Liver (tissue), 9 donors: Measurements from ENCODE around the gene ATG5. TPM values are rescaled to one million over a fixed set of nuclear protein-coding genes. Genes with fewer than 3 reads are reported as not detected.
A peak's percentile ranks its signal among the peaks of the same experiment; 100 is the strongest.

Experiments used
- DNase-seq: peaks from one replicate; pipeline ENCODE4 v3.0.0-alpha.2; 2017; ENCODE audit warnings: low spot score
- H3K27ac ChIP-seq, 2 donors: one replicate each; pipeline ENCODE4 v1.7.0; 2013; ENCODE audit warnings: inconsistent platforms in 2 of 2, low read length in 2 of 2, control low read depth in 1 of 2, low read depth in 1 of 2, mild to moderate bottlenecking in 1 of 2
- H3K27me3 ChIP-seq, 4 donors: one replicate each; pipeline versions ENCODE4 v1.6.1 to v1.7.0; 2013; ENCODE audit warnings: low read length in 3 of 4, inconsistent platforms in 1 of 4, mild to moderate bottlenecking in 1 of 4, moderate library complexity in 1 of 4; ENCODE audit not compliant: control insufficient read depth in 4 of 4, insufficient read depth in 4 of 4
- H3K36me3 ChIP-seq, 4 donors: one replicate each; pipeline versions ENCODE4 v1.6.1 to v1.7.0; 2013; ENCODE audit warnings: low read length in 3 of 4, mild to moderate bottlenecking in 3 of 4, low read depth in 1 of 4, moderate library complexity in 1 of 4; ENCODE audit not compliant: control insufficient read depth in 4 of 4, insufficient read depth in 3 of 4
- H3K4me1 ChIP-seq, 4 donors: one replicate each; pipeline versions ENCODE4 v1.6.1 to v1.7.0; 2013; ENCODE audit warnings: low read length in 3 of 4, mild to moderate bottlenecking in 3 of 4, moderate library complexity in 1 of 4; ENCODE audit not compliant: control insufficient read depth in 4 of 4, insufficient read depth in 4 of 4
- H3K4me3 ChIP-seq, 3 donors: one replicate each; pipeline versions ENCODE4 v1.6.1 to v1.7.0; 2013; ENCODE audit warnings: low read length in 3 of 3, control low read depth in 1 of 3, low read depth in 1 of 3, mild to moderate bottlenecking in 1 of 3
- H3K9ac ChIP-seq, 2 donors: one replicate each; pipeline ENCODE4 v1.7.0; 2013; ENCODE audit warnings: low read length in 2 of 2, mild to moderate bottlenecking in 2 of 2, moderate library complexity in 2 of 2, control low read depth in 1 of 2, low read depth in 1 of 2
- H3K9me3 ChIP-seq, 4 donors: one replicate each; pipeline versions ENCODE4 v1.6.1 to v1.7.0; 2013; ENCODE audit warnings: low read length in 3 of 4; ENCODE audit not compliant: control insufficient read depth in 4 of 4
- EGR1 ChIP-seq, 2 donors: IDR thresholded peaks; 2 replicates each; pipeline ENCODE4 v1.6.1; 2016 to 2018; ENCODE audit warnings: antibody characterized with exemption in 2 of 2, low read depth in 2 of 2
- FOXA1 ChIP-seq: IDR thresholded peaks from 2 replicates; pipeline ENCODE4 v1.6.1; 2016; ENCODE audit warnings: antibody characterized with exemption
- FOXA2 ChIP-seq: IDR thresholded peaks from 2 replicates; pipeline ENCODE4 v1.6.1; 2016; ENCODE audit warnings: antibody characterized with exemption
- GABPA ChIP-seq, 2 donors: IDR thresholded peaks in 1 of 2; conservative IDR thresholded peaks in 1 of 2; 2 replicates each; pipeline ENCODE4 v1.6.1; 2016; ENCODE audit warnings: antibody characterized with exemption in 2 of 2, mild to moderate bottlenecking in 1 of 2, moderate library complexity in 1 of 2
- HNF4A ChIP-seq, 2 donors: conservative IDR thresholded peaks; 2 replicates each; pipeline ENCODE4 v1.6.1; 2016; ENCODE audit warnings: antibody characterized with exemption in 2 of 2, mild to moderate bottlenecking in 2 of 2
- HNF4G ChIP-seq: IDR thresholded peaks from 2 replicates; pipeline ENCODE4 v1.6.1; 2016; ENCODE audit warnings: antibody characterized with exemption
- JUND ChIP-seq, 2 donors: IDR thresholded peaks; 2 replicates each; pipeline ENCODE4 v1.6.1; 2016; ENCODE audit warnings: antibody characterized with exemption in 2 of 2
- NR2F2 ChIP-seq: IDR thresholded peaks from 2 replicates; pipeline ENCODE4 v1.6.1; 2016; ENCODE audit warnings: antibody characterized with exemption
- RAD21 ChIP-seq, 2 donors: IDR thresholded peaks; 2 replicates each; pipeline ENCODE4 v1.6.1; 2016; ENCODE audit warnings: antibody characterized with exemption in 2 of 2, mild to moderate bottlenecking in 2 of 2
- RXRA ChIP-seq, 2 donors: IDR thresholded peaks; 2 replicates each; pipeline ENCODE4 v1.6.1; 2017 to 2018; ENCODE audit warnings: antibody characterized with exemption in 2 of 2, mild to moderate bottlenecking in 1 of 2
- SP1 ChIP-seq: IDR thresholded peaks from 2 replicates; pipeline ENCODE4 v1.6.1; 2018; ENCODE audit warnings: antibody characterized with exemption, mild to moderate bottlenecking
- YY1 ChIP-seq: IDR thresholded peaks from 2 replicates; pipeline ENCODE4 v1.6.1; 2016; ENCODE audit warnings: antibody characterized with exemption, mild to moderate bottlenecking
- ZBTB33 ChIP-seq: IDR thresholded peaks from 2 replicates; pipeline ENCODE4 v1.6.1; 2016; ENCODE audit warnings: antibody characterized with exemption
- WGBS: extraction: QIAGEN DNeasy Blood & Tissue Kit; methylation state at CpG from one replicate; pipeline ENCODE4 v1.1.7; 2013; 5-methylcytosine and 5-hydroxymethylcytosine counted together
- polyA plus RNA-seq, 2 donors: library from polyadenylated mRNA; stranded (reverse) in 1 of 2; unstranded in 1 of 2; fragments of 200-250 nt in 1 of 2; fragments of >200 nt in 1 of 2; fragmentation: Nextera tagmentation in 1 of 2; extraction: Ambion mirVana in 1 of 2; gene quantifications; one replicate each; pipeline versions ENCODE4 v1.2.1 to v1.2.3, GENCODE V29; 2013 to 2015
- total RNA-seq, 2 donors: library from RNA; depleted of rRNA; stranded (reverse); fragments of >200 nt; gene quantifications; one replicate each; pipeline ENCODE4 v1.2.3, GENCODE V29; 2014
- TF ChIP-seq, protein P1 (sequence below): IDR thresholded peaks from 2 replicates; pipeline ENCODE4 v1.6.1; 2016; ENCODE audit warnings: antibody characterized with exemption
- TF ChIP-seq, protein P2 (sequence below): fragments of 150-350 bp; IDR thresholded peaks from 2 replicates; pipeline ENCODE4 v1.5.1; 2017; ENCODE audit warnings: improper control_type of control experiment, low read depth, low read length; ENCODE audit not compliant: missing input control
- donor health status: healthy.
- donor health status: healthy.
- donor health status: healthy.
- donor health status: healthy.
- donor health status: healthy.

ATG5 gene
- total and polyA plus RNA-seq, 4 donors = 10.0 to 25.7 (median 19.7) TPM

GRCh38 chr6:106316375-106316766 is 9.2 kb downstream of the ATG5 start:
- Histone ChIP-seq H3K9ac (no peak overlapping the region), H3K36me3 (peaks cover 1 to 9% (median 5%) of the 10 kb centered on the region in 4 donors), H3K27me3 (no peaks in the 10 kb centered on the region), H3K4me3 (no peak overlapping the region), H3K4me1 (peaks cover 0 to 3% (median 0%) of the 10 kb centered on the region in 4 donors), H3K9me3 (no peaks in the 10 kb centered on the region), H3K27ac (no peak overlapping the region)
- WGBS = 94% methylated on average over 3 of the region's 3 CpGs
- DNase-seq = no peak
- no peak for TF ChIP-seq FOXA2
- no peak for TF ChIP-seq NR2F2
- TF ChIP-seq ZBTB33 = no peak
- no peak for TF ChIP-seq RXRA (IDR thresholded peaks at IDR 0.05)

DNA sequence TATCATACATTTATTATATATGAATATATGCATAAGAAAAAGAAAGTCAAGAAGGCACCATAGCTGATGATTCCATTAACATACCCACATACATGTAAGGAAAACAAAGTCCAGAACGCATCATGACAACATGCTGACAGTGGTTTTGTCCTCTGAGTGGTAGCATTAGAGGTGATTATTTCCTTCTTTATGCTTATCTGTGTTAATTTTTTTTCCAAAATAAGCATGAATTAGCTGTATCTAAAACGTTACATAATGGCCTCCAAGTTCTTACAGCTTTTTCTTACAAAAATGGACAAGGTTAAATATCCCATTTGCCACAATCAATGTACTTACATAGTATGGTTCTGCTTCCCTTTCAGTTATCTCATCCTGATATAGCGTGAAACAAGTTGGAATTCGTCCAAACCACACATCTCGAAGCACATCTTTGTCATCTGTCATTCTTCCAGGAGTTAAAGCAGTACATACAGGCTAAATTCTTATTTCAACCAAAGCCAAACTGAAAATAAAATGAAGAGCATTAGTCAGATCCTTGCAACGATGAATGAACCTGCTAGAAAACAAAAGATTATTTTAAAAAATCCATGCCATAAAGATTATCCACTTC is 9.7 kb downstream of the ATG5 start:
- TF ChIP-seq GABPA (IDR thresholded peaks at IDR 0.05 in 1 of 2, conservative IDR thresholded peaks at IDR 0.05 in 1 of 2) = no peak
- TF ChIP-seq HNF4A (conservative IDR thresholded peaks at IDR 0.05) = no peak
- no peak for TF ChIP-seq FOXA2
- TF ChIP-seq EGR1 (IDR thresholded peaks at IDR 0.05; ENCODE audit: low read depth in 2 of 2) = no peak
- no peak for TF ChIP-seq RAD21 (IDR thresholded peaks at IDR 0.05)
- TF ChIP-seq, protein P1, sequence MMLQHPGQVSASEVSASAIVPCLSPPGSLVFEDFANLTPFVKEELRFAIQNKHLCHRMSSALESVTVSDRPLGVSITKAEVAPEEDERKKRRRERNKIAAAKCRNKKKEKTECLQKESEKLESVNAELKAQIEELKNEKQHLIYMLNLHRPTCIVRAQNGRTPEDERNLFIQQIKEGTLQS = no peak
- no peak for TF ChIP-seq FOXA1
- no peak for TF ChIP-seq SP1
- TF ChIP-seq HNF4G = no peak
- no peak for TF ChIP-seq YY1

DNA sequence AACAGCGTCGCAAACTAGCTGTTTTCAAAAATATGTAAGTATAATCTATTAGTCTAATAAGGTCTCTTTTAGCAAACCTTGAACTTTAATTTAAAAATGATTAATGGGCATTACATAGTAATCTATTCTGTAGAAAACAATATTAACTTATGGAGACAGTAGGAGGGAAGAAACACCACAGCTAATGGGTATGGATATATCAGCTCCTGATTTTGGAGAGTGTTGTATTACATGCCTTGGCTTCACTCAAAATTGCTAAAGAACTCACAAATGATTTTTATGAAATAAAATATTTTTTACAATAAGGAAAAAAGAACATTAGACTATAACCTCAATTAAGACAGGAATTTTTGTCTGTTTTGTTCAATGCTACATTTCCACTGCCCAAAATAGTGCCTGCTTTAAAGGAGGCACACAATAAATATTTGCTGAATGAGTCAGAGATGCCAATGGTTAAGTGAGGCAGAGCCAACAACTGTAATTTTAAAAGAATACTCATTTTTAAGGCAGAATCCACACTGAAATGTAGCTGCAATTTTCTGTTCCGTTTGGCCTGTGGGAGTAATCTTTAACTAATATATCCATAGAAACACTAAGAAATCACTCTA is 15.7 kb downstream of the ATG5 start:
- H3K4me1 ChIP-seq = peaks cover 2 to 7% (median 3%) of the 10 kb centered on the region in 4 donors

More for the DNA sequence above, 9.7 kb downstream of the ATG5 start:
- Histone ChIP-seq H3K27ac (no peak overlapping the region), H3K27me3 (no peaks in the 10 kb centered on the region), H3K4me1 (peaks cover 0 to 1% (median 0%) of the 10 kb centered on the region in 4 donors), H3K9ac (no peak overlapping the region), H3K4me3 (no peak overlapping the region), H3K36me3 (peaks cover 1 to 9% (median 5%) of the 10 kb centered on the region in 4 donors), H3K9me3 (no peaks in the 10 kb centered on the region)
- no peak for DNase-seq
- 66% methylated on average over 6 of the region's 6 CpGs for WGBS

More for the DNA sequence above, 15.7 kb downstream of the ATG5 start:
- Histone ChIP-seq H3K4me3 (no peak overlapping the region), H3K36me3 (peaks cover 0 to 3% (median 2%) of the 10 kb centered on the region in 4 donors), H3K27ac (no peak overlapping the region), H3K27me3 (no peaks in the 10 kb centered on the region), H3K9me3 (no peaks in the 10 kb centered on the region), H3K9ac (peak overlapping the region in 1 of 2 donors; percentile 29)
- TF ChIP-seq SP1 = peak; percentile 12
- TF ChIP-seq FOXA1 = no peak
- peak; percentile 30 for TF ChIP-seq FOXA2
- no peak for TF ChIP-seq YY1
- TF ChIP-seq JUND (IDR thresholded peaks at IDR 0.05) = peak; percentile 95 to 98
- TF ChIP-seq RAD21 (IDR thresholded peaks at IDR 0.05) = peak in 1 of 2 donors; percentile 6
- TF ChIP-seq HNF4A (conservative IDR thresholded peaks at IDR 0.05) = peak in 1 of 2 donors; percentile 35
- TF ChIP-seq, protein P2, sequence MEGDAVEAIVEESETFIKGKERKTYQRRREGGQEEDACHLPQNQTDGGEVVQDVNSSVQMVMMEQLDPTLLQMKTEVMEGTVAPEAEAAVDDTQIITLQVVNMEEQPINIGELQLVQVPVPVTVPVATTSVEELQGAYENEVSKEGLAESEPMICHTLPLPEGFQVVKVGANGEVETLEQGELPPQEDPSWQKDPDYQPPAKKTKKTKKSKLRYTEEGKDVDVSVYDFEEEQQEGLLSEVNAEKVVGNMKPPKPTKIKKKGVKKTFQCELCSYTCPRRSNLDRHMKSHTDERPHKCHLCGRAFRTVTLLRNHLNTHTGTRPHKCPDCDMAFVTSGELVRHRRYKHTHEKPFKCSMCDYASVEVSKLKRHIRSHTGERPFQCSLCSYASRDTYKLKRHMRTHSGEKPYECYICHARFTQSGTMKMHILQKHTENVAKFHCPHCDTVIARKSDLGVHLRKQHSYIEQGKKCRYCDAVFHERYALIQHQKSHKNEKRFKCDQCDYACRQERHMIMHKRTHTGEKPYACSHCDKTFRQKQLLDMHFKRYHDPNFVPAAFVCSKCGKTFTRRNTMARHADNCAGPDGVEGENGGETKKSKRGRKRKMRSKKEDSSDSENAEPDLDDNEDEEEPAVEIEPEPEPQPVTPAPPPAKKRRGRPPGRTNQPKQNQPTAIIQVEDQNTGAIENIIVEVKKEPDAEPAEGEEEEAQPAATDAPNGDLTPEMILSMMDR = no peak
- peak in 1 of 2 donors; percentile 37 for TF ChIP-seq EGR1 (IDR thresholded peaks at IDR 0.05; ENCODE audit: low read depth in 2 of 2)
- TF ChIP-seq ZBTB33 = no peak
- TF ChIP-seq, protein P1 = peak; percentile 84
- DNase-seq = no peak
- WGBS = 80% methylated on average over 3 of the region's 3 CpGs
